Neuronal stem cell (in vitro differentiated cells): ENCODE data around the gene POLRMT.
"Not testable (repeated sequence)": the region's sequence is repeated elsewhere in the genome, so short reads cannot be mapped to it uniquely, and the experiment has no call there.

Experiments
- DNase-seq: peaks from one replicate; pipeline ENCODE4 v3.0.0-alpha.2; 2013; ENCODE audit warnings: low spot score
- H2AFZ ChIP-seq: one replicate; pipeline ENCODE4 v1.6.1; 2013; ENCODE audit warnings: mild to moderate bottlenecking, low read length, inconsistent platforms
- H2AK5ac ChIP-seq: 2 replicates; pipeline ENCODE4 v1.6.1; 2013; ENCODE audit warnings: low read depth, mild to moderate bottlenecking, inconsistent platforms, low read length, moderate library complexity, mixed read lengths
- H2BK120ac ChIP-seq: 2 replicates; pipeline ENCODE4 v1.6.1; 2013; ENCODE audit warnings: low read depth, mild to moderate bottlenecking, inconsistent platforms, low read length, moderate library complexity, mixed read lengths
- H2BK12ac ChIP-seq: one replicate; pipeline ENCODE4 v1.6.1; 2013; ENCODE audit warnings: low read length, inconsistent platforms
- H2BK15ac ChIP-seq: 2 replicates; pipeline ENCODE4 v1.6.1; 2013; ENCODE audit warnings: mild to moderate bottlenecking, low read length, inconsistent platforms, mixed read lengths
- H2BK5ac ChIP-seq: one replicate; pipeline ENCODE4 v1.6.1; 2013; ENCODE audit warnings: inconsistent platforms, mild to moderate bottlenecking, low read length, moderate library complexity
- H3K14ac ChIP-seq: one replicate; pipeline ENCODE4 v1.6.1; 2013; ENCODE audit warnings: low read length, inconsistent platforms
- H3K18ac ChIP-seq: 2 replicates; pipeline ENCODE4 v1.6.1; 2013; ENCODE audit warnings: low read length, inconsistent platforms
- H3K23ac ChIP-seq: 2 replicates; pipeline ENCODE4 v1.6.1; 2013; ENCODE audit warnings: low read depth, mild to moderate bottlenecking, mixed read lengths, low read length, inconsistent platforms; ENCODE audit not compliant: poor library complexity
- H3K27ac ChIP-seq: replicated peaks from 3 replicates; pipeline ENCODE4 v1.5.1; 2013; ENCODE audit warnings: low read length, inconsistent platforms
- H3K27me3 ChIP-seq, 3 experiments: 2 replicates each; pipeline ENCODE4 v1.6.1; 2013; ENCODE audit warnings: low read length in 3 of 3, mild to moderate bottlenecking in 2 of 3, inconsistent platforms in 1 of 3, low read depth in 1 of 3, mixed read lengths in 1 of 3, moderate library complexity in 1 of 3; ENCODE audit not compliant: control insufficient read depth in 3 of 3, insufficient read depth in 3 of 3
- H3K36me3 ChIP-seq, 2 donors: replicated peaks in 1 of 2; 2 replicates each; pipeline ENCODE4 v1.6.1; 2013; ENCODE audit warnings: low read length in 2 of 2; ENCODE audit not compliant: control insufficient read depth in 2 of 2, insufficient read depth in 2 of 2
- H3K4ac ChIP-seq: 2 replicates; pipeline ENCODE4 v1.6.1; 2013; ENCODE audit warnings: inconsistent platforms, mild to moderate bottlenecking, low read length, moderate library complexity
- H3K4me1 ChIP-seq, 2 donors: 1 replicate in 1 of 2; 2 replicates in 1 of 2; pipeline ENCODE4 v1.6.1; 2013; ENCODE audit warnings: low read length in 2 of 2, low read depth in 1 of 2; ENCODE audit not compliant: control insufficient read depth in 2 of 2, insufficient read depth in 1 of 2
- H3K4me2 ChIP-seq: one replicate; pipeline ENCODE4 v1.6.1; 2013; ENCODE audit warnings: mild to moderate bottlenecking, low read length, inconsistent platforms; ENCODE audit not compliant: insufficient read depth, poor library complexity, severe bottlenecking
- H3K4me3 ChIP-seq, 2 donors: 2 replicates each; pipeline ENCODE4 v1.5.1; 2013; ENCODE audit warnings: low read length in 2 of 2, mild to moderate bottlenecking in 2 of 2, inconsistent platforms in 1 of 2, moderate library complexity in 1 of 2
- H3K79me1 ChIP-seq: one replicate; pipeline ENCODE4 v1.6.1; 2013; ENCODE audit warnings: low read depth, mild to moderate bottlenecking, inconsistent platforms, low read length, moderate library complexity
- H3K9ac ChIP-seq: one replicate; pipeline ENCODE4 v1.6.1; 2013; ENCODE audit warnings: mild to moderate bottlenecking, low read depth, low read length, inconsistent platforms; ENCODE audit not compliant: poor library complexity
- H3K9me3 ChIP-seq, 2 donors: replicated peaks in 1 of 2; 2 replicates each; pipeline versions ENCODE3 to v1.6.1; 2013; ENCODE audit warnings: low read length in 2 of 2, mild to moderate bottlenecking in 2 of 2, inconsistent platforms in 1 of 2, low read depth in 1 of 2, mixed read lengths in 1 of 2, moderate library complexity in 1 of 2; ENCODE audit not compliant: control insufficient read depth in 2 of 2, insufficient read depth in 1 of 2
- H4K8ac ChIP-seq: one replicate; pipeline ENCODE4 v1.6.1; 2013; ENCODE audit warnings: low read depth, mild to moderate bottlenecking, inconsistent platforms, low read length, moderate library complexity
- H4K91ac ChIP-seq: one replicate; pipeline ENCODE4 v1.6.1; 2013; ENCODE audit warnings: low read length, low read depth, mild to moderate bottlenecking, inconsistent platforms; ENCODE audit not compliant: poor library complexity
- WGBS, 2 donors: extraction: QIAGEN DNeasy Blood & Tissue Kit; methylation state at CpG; one replicate each; pipeline ENCODE4 v1.1.7; 2013; ENCODE audit warnings: missing lambda C conversion rate in 2 of 2, mixed read lengths in 1 of 2; ENCODE audit not compliant: insufficient read length in 2 of 2, insufficient replicate concordance in 1 of 2; ENCODE audit errors: extremely low coverage in 2 of 2; 5-methylcytosine and 5-hydroxymethylcytosine counted together

Gene POLRMT

GRCh38 chr19:674282-675151, 41.2 kb upstream of the POLRMT start:
- WGBS, 2 donors = no CpG with 5 or more reads among the region's 38 CpGs
- peak overlapping the region; percentile 47 for H2AK5ac ChIP-seq

GRCh38 chr19:670609-671075, 37.3 kb upstream of the POLRMT start:
- no peak overlapping the region for H2BK15ac ChIP-seq
- no peak overlapping the region for H3K4me3 ChIP-seq
- H4K8ac ChIP-seq = peak overlapping the region; percentile 43
- no peak overlapping the region for H3K23ac ChIP-seq
- peaks cover 0 to 10% (median 9%) of the 10 kb centered on the region in 3 experiments for H3K27me3 ChIP-seq
- WGBS, 2 donors = no CpG with 5 or more reads among the region's 9 CpGs
- no peak overlapping the region for H4K91ac ChIP-seq
- no peak for DNase-seq
- no peak overlapping the region for H2AK5ac ChIP-seq
- H3K14ac ChIP-seq = no peak overlapping the region
- no peak overlapping the region for H2BK5ac ChIP-seq
- H2BK120ac ChIP-seq = no peak overlapping the region
- H3K27ac ChIP-seq = no peak overlapping the region
- H3K79me1 ChIP-seq = peaks cover 1% of the 10 kb centered on the region
- H3K9me3 ChIP-seq = peaks cover 3 to 5% of the 10 kb centered on the region in 2 donors
- H3K4me2 ChIP-seq = no peak overlapping the region
- no peak overlapping the region for H2AFZ ChIP-seq
- no peak overlapping the region for H3K9ac ChIP-seq
- H3K36me3 ChIP-seq = no peaks in the 10 kb centered on the region
- no peak overlapping the region for H2BK12ac ChIP-seq
- no peak overlapping the region for H3K18ac ChIP-seq
- H3K4me1 ChIP-seq = peaks cover 4 to 15% of the 10 kb centered on the region in 2 donors
- H3K4ac ChIP-seq = no peak overlapping the region

More at GRCh38 chr19:674282-675151, 41.2 kb upstream of the POLRMT start:
- H3K18ac ChIP-seq = peak overlapping the region; percentile 28
- no peak overlapping the region for H4K91ac ChIP-seq
- H3K23ac ChIP-seq = no peak overlapping the region
- H2BK12ac ChIP-seq = no peak overlapping the region
- no peak overlapping the region for H2AFZ ChIP-seq
- no peak overlapping the region for H3K14ac ChIP-seq
- H2BK5ac ChIP-seq = peak overlapping the region; percentile 35
- no peaks in the 10 kb centered on the region for H3K9me3 ChIP-seq
- no peak overlapping the region for H2BK15ac ChIP-seq
- peak overlapping the region; percentile 7 for H3K9ac ChIP-seq
- no peak overlapping the region for H3K4me3 ChIP-seq
- H3K36me3 ChIP-seq = no peaks in the 10 kb centered on the region
- peaks cover 11 to 24% of the 10 kb centered on the region in 2 donors for H3K4me1 ChIP-seq
- H2BK120ac ChIP-seq = no peak overlapping the region
- H4K8ac ChIP-seq = no peak overlapping the region
- no peaks in the 10 kb centered on the region for H3K79me1 ChIP-seq
- H3K27ac ChIP-seq = no peak overlapping the region
- DNase-seq = no peak
- no peak overlapping the region for H3K4ac ChIP-seq
- no peak overlapping the region for H3K4me2 ChIP-seq
- H3K27me3 ChIP-seq = peaks cover 2 to 22% (median 18%) of the 10 kb centered on the region in 3 experiments

DNA sequence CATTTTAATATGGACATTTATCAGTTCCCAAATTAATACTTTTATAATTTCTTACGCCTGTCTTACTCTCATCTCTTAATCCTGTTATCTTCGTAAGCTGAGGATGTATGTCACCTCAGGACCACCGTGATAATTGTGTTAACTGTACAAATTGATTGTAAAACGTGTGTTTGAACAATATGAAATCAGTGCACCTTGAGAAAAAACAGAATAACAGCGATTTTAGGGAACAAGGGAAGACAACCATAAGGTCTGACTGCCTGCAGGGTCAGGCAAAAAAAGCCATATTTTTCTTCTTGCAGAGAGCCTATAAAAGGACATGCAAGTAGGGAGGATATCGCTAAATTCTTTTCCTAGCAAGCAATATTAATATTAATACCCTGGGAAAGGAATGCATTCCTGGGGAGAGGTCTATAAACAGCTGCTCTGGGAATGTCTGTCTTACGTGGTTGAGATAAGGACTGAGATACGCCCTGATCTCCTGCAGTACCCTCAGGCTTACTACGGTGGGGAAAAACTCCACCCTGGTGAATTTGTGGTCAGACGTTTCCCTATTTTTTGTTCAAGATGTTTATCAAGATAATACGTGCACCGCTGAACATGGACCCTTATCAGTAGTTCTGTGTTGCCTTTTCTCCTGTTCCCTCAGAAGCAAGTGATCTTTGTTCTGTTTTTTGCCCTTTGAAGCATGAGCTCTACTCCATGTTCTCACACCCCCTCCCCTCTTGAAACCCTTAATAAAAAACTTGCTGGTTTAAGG, 35.5 kb upstream of the POLRMT start:
- H3K4me2 ChIP-seq, H3K4me1 ChIP-seq, H3K27ac ChIP-seq, H3K4me3 ChIP-seq, H3K9me3 ChIP-seq, H2AFZ ChIP-seq, DNase-seq, H4K8ac ChIP-seq, H3K36me3 ChIP-seq, H2BK5ac ChIP-seq, H3K79me1 ChIP-seq, H3K18ac ChIP-seq, H4K91ac ChIP-seq, H2BK15ac ChIP-seq, H2AK5ac ChIP-seq, H2BK12ac ChIP-seq, H3K14ac ChIP-seq, H2BK120ac ChIP-seq, H3K27me3 ChIP-seq, H3K9ac ChIP-seq, H3K23ac ChIP-seq, H3K4ac ChIP-seq: not testable (repeated sequence)
- WGBS, 2 donors = no CpG with 5 or more reads among the region's 12 CpGs
